ENCODE data around the gene PDE10A.
"Not testable (repeated sequence)": the region's sequence is repeated elsewhere in the genome, so short reads cannot be mapped to it uniquely, and the experiment has no call there.

The PDE10A gene

DNA sequence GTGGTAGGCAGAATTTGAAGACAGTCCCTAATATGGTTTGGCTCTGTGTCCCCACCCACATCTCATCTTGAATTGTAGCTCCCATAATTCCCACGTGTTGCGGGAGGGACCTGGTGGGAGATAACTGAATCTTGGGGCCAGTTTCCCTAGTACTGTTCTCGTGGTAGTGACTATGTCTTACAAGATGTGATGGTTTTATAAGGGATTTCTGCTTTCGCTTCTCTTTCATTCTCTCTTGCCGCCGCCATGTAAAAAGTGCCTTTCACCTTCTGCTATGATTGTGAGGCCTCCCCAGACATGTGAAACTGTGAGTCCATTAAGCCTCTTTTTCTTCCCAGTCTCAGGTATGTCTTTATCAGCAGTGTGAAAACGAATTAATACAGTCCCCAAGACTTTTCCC lies 103.4 kb downstream of the PDE10A start:
- DNase-seq (ENCODE audit: low read depth), result no peak
- Histone ChIP-seq H3K4me3 (ENCODE audit: low read length) (no peak overlapping the region), H3K9ac (ENCODE audit: low read length) (no peak overlapping the region), H3K9me3 (ENCODE audit: control insufficient read depth, low read length) (no peaks in the 10 kb centered on the region), H3K27me3 (replicated peaks; ENCODE audit: control insufficient read depth, insufficient read depth, low read length) (no peaks in the 10 kb centered on the region), H3K4me1 (ENCODE audit: control insufficient read depth, insufficient read depth, low read length) (no peaks in the 10 kb centered on the region), H3K36me3 (ENCODE audit: control insufficient read depth, insufficient read depth, low read length, severe bottlenecking) (no peaks in the 10 kb centered on the region)

DNA sequence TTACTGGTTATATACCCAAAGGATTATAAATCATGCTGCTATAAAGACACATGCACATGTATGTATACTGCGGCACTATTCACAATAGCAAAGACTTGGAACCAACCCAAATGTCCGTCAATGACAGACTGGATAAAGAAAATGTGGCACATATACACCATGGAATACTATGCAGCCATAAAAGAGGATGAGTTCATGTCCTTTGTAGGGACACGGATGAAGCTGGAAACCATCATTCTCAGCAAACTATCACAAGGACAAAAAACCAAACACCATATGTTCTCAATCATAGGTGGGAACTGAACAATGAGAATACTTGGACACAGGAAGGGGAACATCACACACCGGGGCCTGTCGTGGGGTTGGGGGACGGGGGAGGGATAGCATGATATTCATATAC lies 104.9 kb downstream of the PDE10A start:
- not testable (repeated sequence) for H3K9me3 ChIP-seq (ENCODE audit: control insufficient read depth, low read length); H3K36me3 ChIP-seq (ENCODE audit: control insufficient read depth, insufficient read depth, low read length, severe bottlenecking); H3K4me1 ChIP-seq (ENCODE audit: control insufficient read depth, insufficient read depth, low read length)

DNA sequence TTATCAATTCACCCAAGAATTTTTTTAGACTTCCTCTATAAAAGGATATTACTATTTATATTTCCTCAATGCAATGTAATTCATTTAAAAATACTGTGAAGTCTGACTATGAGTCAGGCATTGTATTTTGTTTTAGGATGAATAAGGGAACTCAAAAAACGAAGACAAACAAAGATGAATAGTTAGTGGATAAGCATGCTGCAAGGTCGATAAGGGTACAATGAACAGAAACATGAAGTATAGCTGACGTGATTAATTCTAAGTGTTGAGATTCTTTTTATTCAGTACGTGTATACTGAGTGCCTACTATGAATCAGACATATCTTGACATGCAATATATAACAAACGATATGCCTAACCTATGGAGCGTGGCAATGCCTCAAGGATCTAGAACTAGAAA lies 105.4 kb downstream of the PDE10A start:
- Histone ChIP-seq H3K9ac (ENCODE audit: low read length) (no peak overlapping the region), H3K4me1 (ENCODE audit: control insufficient read depth, insufficient read depth, low read length) (no peaks in the 10 kb centered on the region), H3K4me3 (ENCODE audit: low read length) (no peak overlapping the region)

More for the DNA sequence above, 104.9 kb downstream of the PDE10A start:
- not testable (repeated sequence) for H3K27me3 ChIP-seq (replicated peaks; ENCODE audit: control insufficient read depth, insufficient read depth, low read length); H3K9ac ChIP-seq (ENCODE audit: low read length); H3K4me3 ChIP-seq (ENCODE audit: low read length); DNase-seq (ENCODE audit: low read depth)

DNA sequence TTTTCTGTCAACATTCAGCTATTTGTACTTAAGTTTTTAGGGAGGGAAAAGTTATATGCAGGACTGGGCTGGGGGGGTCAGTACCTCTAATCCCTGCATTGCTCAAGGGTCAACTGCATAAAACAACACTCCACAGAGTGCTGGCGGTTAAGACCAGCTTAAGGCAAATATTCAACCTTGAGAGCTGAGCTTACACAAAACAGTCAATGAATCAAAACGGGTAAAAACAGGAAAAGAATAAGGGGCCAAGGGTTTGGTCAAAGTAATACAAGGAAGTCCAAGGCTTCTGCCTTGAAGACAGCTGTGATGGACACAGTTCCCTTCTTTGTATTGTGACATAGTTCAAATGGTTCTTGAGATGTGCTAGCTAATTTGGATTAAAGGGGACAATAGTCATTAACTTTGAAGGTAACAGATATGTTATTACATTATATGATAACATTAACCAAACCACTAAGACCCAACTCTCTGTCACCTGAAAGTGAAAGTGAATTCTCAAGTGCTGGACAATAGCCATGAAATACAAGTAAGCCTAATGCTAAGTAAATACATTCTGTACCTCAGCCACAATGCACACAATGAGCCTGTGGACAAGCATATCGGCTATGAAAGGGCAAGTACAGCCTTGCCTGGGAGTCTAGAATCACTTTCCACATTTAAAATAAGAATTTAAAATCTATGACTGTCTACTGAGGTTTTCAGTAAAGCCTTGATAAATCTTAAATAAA lies 106.8 kb downstream of the PDE10A start:
- no peaks in the 10 kb centered on the region for H3K36me3 ChIP-seq (ENCODE audit: control insufficient read depth, insufficient read depth, low read length, severe bottlenecking)
- H3K4me3 ChIP-seq (ENCODE audit: low read length), result no peak overlapping the region
- no peak for DNase-seq (ENCODE audit: low read depth)
- H3K4me1 ChIP-seq (ENCODE audit: control insufficient read depth, insufficient read depth, low read length), result no peaks in the 10 kb centered on the region
- H3K9me3 ChIP-seq (ENCODE audit: control insufficient read depth, low read length), result no peaks in the 10 kb centered on the region
- no peaks in the 10 kb centered on the region for H3K27me3 ChIP-seq (replicated peaks; ENCODE audit: control insufficient read depth, insufficient read depth, low read length)
- no peak overlapping the region for H3K9ac ChIP-seq (ENCODE audit: low read length)

More for the DNA sequence above, 105.4 kb downstream of the PDE10A start:
- DNase-seq (ENCODE audit: low read depth), result no peak
- Histone ChIP-seq H3K9me3 (ENCODE audit: control insufficient read depth, low read length) (no peaks in the 10 kb centered on the region), H3K36me3 (ENCODE audit: control insufficient read depth, insufficient read depth, low read length, severe bottlenecking) (no peaks in the 10 kb centered on the region), H3K27me3 (replicated peaks; ENCODE audit: control insufficient read depth, insufficient read depth, low read length) (no peaks in the 10 kb centered on the region)

DNA sequence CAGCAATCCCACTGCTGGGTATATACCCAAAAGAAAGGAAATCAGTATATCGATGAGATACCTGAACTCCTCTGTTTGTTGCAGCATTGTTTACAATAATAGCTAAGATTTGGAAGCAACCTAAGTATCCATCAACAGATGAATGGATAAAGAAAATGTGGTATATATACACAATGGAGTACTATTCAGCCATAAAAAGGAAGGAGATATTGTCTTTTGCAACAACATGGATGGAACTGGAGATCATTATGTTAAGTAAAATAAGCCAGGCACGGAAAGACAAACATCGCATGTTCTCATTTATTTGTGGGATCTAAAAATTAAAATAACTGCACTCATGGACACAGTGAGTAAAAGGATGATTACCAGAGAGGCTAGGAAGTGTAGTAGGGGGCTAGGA lies 108.4 kb downstream of the PDE10A start:
- not testable (repeated sequence) for H3K4me1 ChIP-seq (ENCODE audit: control insufficient read depth, insufficient read depth, low read length); H3K36me3 ChIP-seq (ENCODE audit: control insufficient read depth, insufficient read depth, low read length, severe bottlenecking); H3K27me3 ChIP-seq (replicated peaks; ENCODE audit: control insufficient read depth, insufficient read depth, low read length); H3K9me3 ChIP-seq (ENCODE audit: control insufficient read depth, low read length); DNase-seq (ENCODE audit: low read depth); H3K9ac ChIP-seq (ENCODE audit: low read length); H3K4me3 ChIP-seq (ENCODE audit: low read length)

DNA sequence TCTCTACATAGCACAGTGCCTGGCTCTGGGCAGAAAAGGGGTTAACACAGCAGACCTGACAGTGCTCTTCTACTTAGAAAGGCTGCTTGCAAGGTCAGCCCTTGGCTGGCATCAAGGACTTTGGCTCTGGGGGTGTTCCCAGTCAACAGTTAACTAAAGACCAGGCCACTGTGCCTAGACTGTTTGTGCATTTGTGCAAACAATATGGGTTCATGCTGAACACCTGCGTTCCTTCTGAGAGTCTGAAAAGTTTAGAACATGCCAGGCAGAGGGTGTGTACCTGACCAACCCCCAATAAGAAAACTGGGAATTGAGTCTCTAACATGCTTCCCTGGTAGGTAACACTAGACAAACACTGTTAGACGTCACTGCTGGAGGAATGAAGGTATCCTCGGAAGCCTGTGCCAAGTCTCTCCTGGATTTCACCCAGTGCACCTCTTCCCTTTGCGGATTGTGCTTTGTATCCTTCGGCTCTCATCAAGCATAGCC lies 110.7 kb downstream of the PDE10A start:
- no peaks in the 10 kb centered on the region for H3K36me3 ChIP-seq (ENCODE audit: control insufficient read depth, insufficient read depth, low read length, severe bottlenecking)
- no peak overlapping the region for H3K4me3 ChIP-seq (ENCODE audit: low read length)

DNA sequence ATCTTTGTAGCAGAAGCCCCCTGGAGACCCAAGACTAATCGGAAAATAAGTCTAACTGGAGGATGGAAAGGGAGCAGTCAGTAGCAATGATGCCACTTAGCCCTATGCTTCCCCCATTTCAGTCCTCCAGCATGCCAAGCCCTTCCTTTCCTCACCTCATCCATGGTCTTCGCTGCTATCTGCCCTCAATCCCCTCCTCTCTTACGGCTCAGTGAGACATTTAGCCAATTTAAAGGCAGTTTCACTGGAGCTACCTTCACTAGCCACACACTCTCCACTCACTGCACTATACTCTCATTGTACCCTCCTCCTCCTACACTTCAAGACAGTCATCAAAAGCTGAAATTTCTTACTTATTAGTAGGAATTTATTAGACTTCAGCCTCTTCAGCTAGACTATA lies 111.2 kb downstream of the PDE10A start:
- no peak overlapping the region for H3K4me3 ChIP-seq (ENCODE audit: low read length)
- H3K9me3 ChIP-seq (ENCODE audit: control insufficient read depth, low read length), result no peaks in the 10 kb centered on the region
- H3K4me1 ChIP-seq (ENCODE audit: control insufficient read depth, insufficient read depth, low read length), result no peaks in the 10 kb centered on the region
- no peaks in the 10 kb centered on the region for H3K36me3 ChIP-seq (ENCODE audit: control insufficient read depth, insufficient read depth, low read length, severe bottlenecking)
- DNase-seq (ENCODE audit: low read depth), result no peak
- H3K27me3 ChIP-seq (replicated peaks; ENCODE audit: control insufficient read depth, insufficient read depth, low read length), result no peaks in the 10 kb centered on the region
- H3K9ac ChIP-seq (ENCODE audit: low read length), result no peak overlapping the region

More for the DNA sequence above, 110.7 kb downstream of the PDE10A start:
- no peak for DNase-seq (ENCODE audit: low read depth)
- no peaks in the 10 kb centered on the region for H3K9me3 ChIP-seq (ENCODE audit: control insufficient read depth, low read length)
- no peak overlapping the region for H3K9ac ChIP-seq (ENCODE audit: low read length)
- H3K27me3 ChIP-seq (replicated peaks; ENCODE audit: control insufficient read depth, insufficient read depth, low read length), result no peaks in the 10 kb centered on the region
- H3K4me1 ChIP-seq (ENCODE audit: control insufficient read depth, insufficient read depth, low read length), result no peaks in the 10 kb centered on the region

DNA sequence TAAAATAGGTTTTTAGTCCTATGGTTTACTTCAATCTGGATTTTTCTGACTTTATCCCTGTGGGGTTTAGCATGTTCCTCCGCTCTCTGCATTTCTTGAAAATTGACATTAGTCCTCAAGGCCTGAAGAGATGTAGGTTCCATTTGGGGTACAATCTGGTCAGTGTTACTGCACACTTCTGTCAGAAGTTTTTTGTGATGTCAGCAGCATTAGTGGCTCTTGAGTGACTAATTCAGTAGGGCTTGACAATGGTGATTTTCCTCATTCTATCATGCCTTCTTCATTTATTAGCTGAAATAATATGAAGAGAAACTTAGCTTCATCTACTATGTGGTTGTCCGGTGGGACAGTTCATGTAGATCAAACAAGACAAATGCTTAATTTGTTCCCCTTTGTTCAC lies 114.6 kb downstream of the PDE10A start:
- H3K27me3 ChIP-seq (replicated peaks; ENCODE audit: control insufficient read depth, insufficient read depth, low read length), result no peaks in the 10 kb centered on the region
- H3K36me3 ChIP-seq (ENCODE audit: control insufficient read depth, insufficient read depth, low read length, severe bottlenecking), result no peaks in the 10 kb centered on the region
- H3K4me1 ChIP-seq (ENCODE audit: control insufficient read depth, insufficient read depth, low read length), result no peaks in the 10 kb centered on the region
- no peak for DNase-seq (ENCODE audit: low read depth)
- no peak overlapping the region for H3K9ac ChIP-seq (ENCODE audit: low read length)
- no peaks in the 10 kb centered on the region for H3K9me3 ChIP-seq (ENCODE audit: control insufficient read depth, low read length)
- no peak overlapping the region for H3K4me3 ChIP-seq (ENCODE audit: low read length)

DNA sequence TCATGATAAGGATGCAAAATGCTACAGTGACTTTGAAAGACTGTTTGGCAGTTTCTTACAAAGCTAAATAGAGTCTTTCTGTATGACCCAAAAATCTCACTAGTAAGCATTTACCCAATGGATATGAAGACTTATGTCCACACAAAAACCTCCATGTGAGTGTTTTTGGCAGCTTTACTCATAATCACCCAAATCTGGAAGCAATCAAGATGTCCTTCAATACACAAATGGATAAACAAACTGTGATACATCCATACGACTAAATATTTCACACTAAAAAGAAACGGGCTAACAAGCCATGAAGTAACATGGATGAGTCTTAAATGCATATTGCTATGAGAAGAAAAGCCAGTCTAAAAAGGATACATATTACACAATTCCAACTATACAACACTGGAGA lies 117.2 kb downstream of the PDE10A start:
- no peaks in the 10 kb centered on the region for H3K27me3 ChIP-seq (replicated peaks; ENCODE audit: control insufficient read depth, insufficient read depth, low read length)
- no peak overlapping the region for H3K4me3 ChIP-seq (ENCODE audit: low read length)
- no peaks in the 10 kb centered on the region for H3K4me1 ChIP-seq (ENCODE audit: control insufficient read depth, insufficient read depth, low read length)
- no peaks in the 10 kb centered on the region for H3K36me3 ChIP-seq (ENCODE audit: control insufficient read depth, insufficient read depth, low read length, severe bottlenecking)
- no peak for DNase-seq (ENCODE audit: low read depth)
- no peaks in the 10 kb centered on the region for H3K9me3 ChIP-seq (ENCODE audit: control insufficient read depth, low read length)
- no peak overlapping the region for H3K9ac ChIP-seq (ENCODE audit: low read length)

DNA sequence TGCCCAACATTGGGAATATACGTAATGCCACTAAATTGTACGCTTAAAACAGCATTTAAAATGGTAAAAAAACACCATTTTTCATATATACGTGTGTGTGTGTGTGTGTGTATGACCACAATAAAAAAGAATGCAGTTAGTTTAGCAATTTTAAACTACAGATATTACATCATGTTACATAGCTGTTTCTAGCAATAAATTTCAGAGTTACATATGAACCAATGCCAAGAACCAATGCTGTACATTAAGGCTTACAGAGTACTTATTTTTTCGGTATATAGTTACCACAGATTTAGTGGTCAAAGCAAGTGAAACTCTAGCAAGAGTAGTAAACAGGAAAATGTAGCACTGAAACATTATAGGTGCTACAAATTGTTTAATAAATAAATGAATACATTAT lies 119.3 kb downstream of the PDE10A start:
- H3K27me3 ChIP-seq (replicated peaks; ENCODE audit: control insufficient read depth, insufficient read depth, low read length), result no peaks in the 10 kb centered on the region
- H3K4me3 ChIP-seq (ENCODE audit: low read length), result no peak overlapping the region
- H3K9ac ChIP-seq (ENCODE audit: low read length), result no peak overlapping the region
- DNase-seq (ENCODE audit: low read depth), result no peak
- H3K9me3 ChIP-seq (ENCODE audit: control insufficient read depth, low read length), result no peaks in the 10 kb centered on the region
- no peaks in the 10 kb centered on the region for H3K4me1 ChIP-seq (ENCODE audit: control insufficient read depth, insufficient read depth, low read length)
- H3K36me3 ChIP-seq (ENCODE audit: control insufficient read depth, insufficient read depth, low read length, severe bottlenecking), result no peaks in the 10 kb centered on the region

DNA sequence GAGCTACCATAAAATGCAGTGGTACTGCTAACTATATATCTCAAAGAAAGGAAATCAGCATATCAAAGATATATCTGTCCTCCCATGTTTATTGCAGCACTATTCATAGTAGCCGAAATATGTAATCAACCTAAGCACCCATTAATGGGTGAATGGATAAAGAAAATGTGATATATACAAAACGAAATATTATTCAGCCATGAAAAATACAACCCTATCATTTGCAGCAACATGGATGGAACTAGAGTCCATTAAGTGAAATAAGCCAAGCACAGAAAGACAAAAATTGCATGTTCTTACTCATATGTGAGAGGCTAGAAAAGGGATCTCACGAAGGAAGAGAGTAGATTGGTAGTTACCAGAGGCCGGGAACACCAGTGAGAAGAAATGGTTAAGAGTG lies 126.1 kb downstream of the PDE10A start:
- no peak overlapping the region for H3K9ac ChIP-seq (ENCODE audit: low read length)

DNA sequence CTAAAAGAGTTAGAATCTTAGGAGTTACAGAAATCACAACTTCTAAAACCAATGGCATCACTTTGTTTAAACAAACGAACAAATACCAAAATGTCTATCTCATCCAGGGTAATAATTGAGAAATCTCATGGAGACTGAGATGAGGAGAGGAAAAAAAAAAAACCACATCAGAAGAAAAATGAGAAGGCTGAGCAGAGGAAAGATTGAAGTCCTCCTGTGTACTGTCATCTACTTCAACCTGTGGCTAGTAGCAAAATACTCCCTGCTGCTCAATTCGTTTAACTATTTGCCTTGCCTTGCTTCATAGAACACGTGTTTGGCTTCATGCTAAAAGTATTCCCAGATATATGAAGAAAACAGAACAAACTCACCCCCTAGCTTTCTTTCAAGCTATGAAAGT lies 143.7 kb downstream of the PDE10A start:
- no peaks in the 10 kb centered on the region for H3K9me3 ChIP-seq (ENCODE audit: control insufficient read depth, low read length)
- no peak overlapping the region for H3K9ac ChIP-seq (ENCODE audit: low read length)
- DNase-seq (ENCODE audit: low read depth), result no peak
- no peak overlapping the region for H3K4me3 ChIP-seq (ENCODE audit: low read length)
- no peaks in the 10 kb centered on the region for H3K27me3 ChIP-seq (replicated peaks; ENCODE audit: control insufficient read depth, insufficient read depth, low read length)
- no peaks in the 10 kb centered on the region for H3K36me3 ChIP-seq (ENCODE audit: control insufficient read depth, insufficient read depth, low read length, severe bottlenecking)
- no peaks in the 10 kb centered on the region for H3K4me1 ChIP-seq (ENCODE audit: control insufficient read depth, insufficient read depth, low read length)

More for the DNA sequence above, 126.1 kb downstream of the PDE10A start:
- H3K27me3 ChIP-seq (replicated peaks; ENCODE audit: control insufficient read depth, insufficient read depth, low read length), result no peaks in the 10 kb centered on the region
- H3K9me3 ChIP-seq (ENCODE audit: control insufficient read depth, low read length), result no peaks in the 10 kb centered on the region
- no peaks in the 10 kb centered on the region for H3K4me1 ChIP-seq (ENCODE audit: control insufficient read depth, insufficient read depth, low read length)
- no peak for DNase-seq (ENCODE audit: low read depth)
- H3K4me3 ChIP-seq (ENCODE audit: low read length), result no peak overlapping the region
- H3K36me3 ChIP-seq (ENCODE audit: control insufficient read depth, insufficient read depth, low read length, severe bottlenecking), result no peaks in the 10 kb centered on the region

All from adipocyte (in vitro differentiated cells).